Measurements from ENCODE around the gene FAM114A2.
"Not testable (repeated sequence)": the region's sequence is repeated elsewhere in the genome, so short reads cannot be mapped to it uniquely, and the experiment has no call there.

Gene FAM114A2

DNA sequence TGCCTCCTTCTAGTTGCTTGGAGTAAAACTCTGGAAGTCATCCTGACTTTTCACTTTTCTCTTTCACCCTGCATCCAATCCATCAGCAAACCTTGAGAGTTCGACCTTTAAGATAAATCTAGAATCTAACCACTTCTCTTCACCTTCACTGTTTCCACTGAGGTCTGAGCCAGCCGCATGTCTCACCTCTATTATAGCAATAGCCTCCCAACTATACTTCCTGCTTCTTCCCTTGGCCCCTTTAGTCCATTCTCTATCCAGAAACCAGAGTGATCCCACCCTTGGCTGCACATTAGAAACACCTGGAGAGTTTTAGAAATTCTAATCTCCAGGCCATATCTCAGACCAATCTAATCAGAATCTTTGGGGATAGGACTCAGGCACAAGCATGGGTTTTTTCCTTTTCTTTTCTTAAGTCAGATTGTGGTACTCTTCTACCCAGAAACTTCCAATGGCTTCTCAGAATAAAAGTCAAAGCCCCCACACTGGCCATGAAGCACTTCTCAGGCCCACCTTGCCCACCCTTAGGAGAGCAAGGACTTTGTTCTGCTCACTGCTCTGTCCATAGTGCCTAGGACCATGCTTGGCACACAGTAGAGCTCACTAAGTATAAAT lies 33.2 kb upstream of the FAM114A2 start:
- Histone ChIP-seq H3K27me3 (replicated peaks; ENCODE audit: control insufficient read depth, insufficient read depth, low read length) (peaks cover 11% of the 10 kb centered on the region), H3K4me1 (ENCODE audit: control insufficient read depth, insufficient read depth, low read length) (no peaks in the 10 kb centered on the region), H3K4me3 (ENCODE audit: low read length) (no peak overlapping the region), H3K36me3 (ENCODE audit: control insufficient read depth, insufficient read depth, low read length, severe bottlenecking) (no peaks in the 10 kb centered on the region), H3K9ac (ENCODE audit: low read length) (peak overlapping the region; percentile 52), H3K9me3 (ENCODE audit: control insufficient read depth, low read length) (no peaks in the 10 kb centered on the region)
- DNase-seq (ENCODE audit: low read depth) = no peak

DNA sequence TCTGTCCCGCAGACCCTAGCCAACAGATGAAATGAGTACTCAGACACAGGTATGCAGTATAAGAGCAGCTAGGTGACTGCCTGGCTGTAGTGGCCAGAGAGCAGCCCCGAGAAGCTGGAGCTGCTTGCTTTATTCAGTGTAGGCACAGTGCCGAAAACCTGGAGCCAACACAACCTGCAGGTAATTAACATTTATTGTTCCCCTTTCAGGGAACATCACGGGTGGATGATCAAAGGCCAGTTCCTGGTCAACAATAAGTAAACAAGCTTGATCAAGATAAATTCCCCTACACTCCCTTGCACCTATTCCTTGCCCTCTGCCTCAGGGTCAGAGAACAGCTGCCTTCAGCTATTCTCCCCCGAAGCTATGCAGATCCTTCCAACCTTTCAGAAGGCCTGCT lies 31.1 kb upstream of the FAM114A2 start:
- not testable (repeated sequence) for H3K27me3 ChIP-seq (replicated peaks; ENCODE audit: control insufficient read depth, insufficient read depth, low read length); H3K9me3 ChIP-seq (ENCODE audit: control insufficient read depth, low read length); H3K4me3 ChIP-seq (ENCODE audit: low read length); H3K9ac ChIP-seq (ENCODE audit: low read length); DNase-seq (ENCODE audit: low read depth); H3K4me1 ChIP-seq (ENCODE audit: control insufficient read depth, insufficient read depth, low read length); H3K36me3 ChIP-seq (ENCODE audit: control insufficient read depth, insufficient read depth, low read length, severe bottlenecking)

DNA sequence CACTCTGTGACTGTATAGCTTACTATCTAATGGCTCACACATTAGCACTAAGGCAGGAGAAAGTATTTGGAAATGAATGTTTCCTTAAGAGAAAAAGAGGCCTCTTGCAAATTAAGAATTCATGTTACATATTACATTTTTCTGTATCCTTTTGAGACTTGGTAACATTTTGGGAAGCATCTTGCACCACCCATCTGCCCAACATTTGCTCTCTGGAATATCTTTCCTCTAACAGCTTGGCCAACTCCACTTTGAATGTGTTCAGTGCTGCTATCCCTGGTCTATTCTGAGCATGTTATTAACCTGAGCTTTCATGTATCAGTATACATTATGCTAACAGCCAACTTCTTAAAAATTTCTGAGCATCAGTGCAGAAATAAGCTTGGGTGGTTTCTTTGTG lies 27.3 kb upstream of the FAM114A2 start:
- H3K9me3 ChIP-seq (ENCODE audit: control insufficient read depth, low read length) = no peaks in the 10 kb centered on the region
- no peak overlapping the region for H3K9ac ChIP-seq (ENCODE audit: low read length)
- no peaks in the 10 kb centered on the region for H3K27me3 ChIP-seq (replicated peaks; ENCODE audit: control insufficient read depth, insufficient read depth, low read length)
- no peak for DNase-seq (ENCODE audit: low read depth)
- H3K36me3 ChIP-seq (ENCODE audit: control insufficient read depth, insufficient read depth, low read length, severe bottlenecking) = no peaks in the 10 kb centered on the region
- no peaks in the 10 kb centered on the region for H3K4me1 ChIP-seq (ENCODE audit: control insufficient read depth, insufficient read depth, low read length)
- H3K4me3 ChIP-seq (ENCODE audit: low read length) = no peak overlapping the region

DNA sequence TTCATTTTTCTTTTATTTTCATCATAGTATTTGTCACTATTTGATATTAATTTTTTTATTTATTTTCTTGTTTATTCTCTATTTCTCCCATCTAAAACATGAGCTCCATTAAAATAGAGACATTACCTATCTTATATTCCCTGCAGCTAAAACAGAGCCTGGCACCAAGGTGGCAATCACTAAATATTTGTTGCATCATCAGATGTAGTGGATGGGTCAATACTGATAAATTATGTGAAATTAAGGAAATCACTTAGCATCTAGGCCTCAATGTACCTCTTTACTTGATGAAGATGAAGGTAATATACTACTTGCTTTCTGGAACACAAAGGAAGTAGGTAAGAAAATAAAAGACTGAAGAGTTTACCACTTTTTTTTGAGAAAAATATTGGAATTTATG lies 24.7 kb upstream of the FAM114A2 start:
- Histone ChIP-seq H3K9ac (ENCODE audit: low read length) (no peak overlapping the region), H3K4me1 (ENCODE audit: control insufficient read depth, insufficient read depth, low read length) (peaks cover under 1% of the 10 kb centered on the region), H3K27me3 (replicated peaks; ENCODE audit: control insufficient read depth, insufficient read depth, low read length) (no peaks in the 10 kb centered on the region), H3K9me3 (ENCODE audit: control insufficient read depth, low read length) (no peaks in the 10 kb centered on the region), H3K4me3 (ENCODE audit: low read length) (no peak overlapping the region), H3K36me3 (ENCODE audit: control insufficient read depth, insufficient read depth, low read length, severe bottlenecking) (no peaks in the 10 kb centered on the region)
- no peak for DNase-seq (ENCODE audit: low read depth)

DNA sequence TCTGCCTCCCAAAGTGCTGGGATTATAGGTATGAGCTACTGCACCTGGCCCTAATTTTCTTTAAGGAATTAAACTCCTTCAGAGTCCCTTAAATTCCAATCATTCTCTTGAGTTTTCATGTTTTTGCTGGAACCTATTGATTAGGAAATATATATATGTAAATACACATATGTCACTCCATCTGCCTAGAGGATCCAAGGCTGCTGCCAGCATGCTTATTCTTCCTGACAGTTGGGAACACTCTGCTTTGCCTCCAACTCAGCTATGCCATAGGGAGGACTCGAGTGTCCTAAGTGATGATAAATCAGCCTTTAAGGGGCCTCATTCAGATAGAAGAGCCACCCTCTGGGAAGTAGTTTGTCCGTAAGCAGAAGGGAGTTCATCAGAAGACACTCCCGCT lies 21.9 kb upstream of the FAM114A2 start:
- H3K4me1 ChIP-seq (ENCODE audit: control insufficient read depth, insufficient read depth, low read length) = peaks cover 4% of the 10 kb centered on the region

DNA sequence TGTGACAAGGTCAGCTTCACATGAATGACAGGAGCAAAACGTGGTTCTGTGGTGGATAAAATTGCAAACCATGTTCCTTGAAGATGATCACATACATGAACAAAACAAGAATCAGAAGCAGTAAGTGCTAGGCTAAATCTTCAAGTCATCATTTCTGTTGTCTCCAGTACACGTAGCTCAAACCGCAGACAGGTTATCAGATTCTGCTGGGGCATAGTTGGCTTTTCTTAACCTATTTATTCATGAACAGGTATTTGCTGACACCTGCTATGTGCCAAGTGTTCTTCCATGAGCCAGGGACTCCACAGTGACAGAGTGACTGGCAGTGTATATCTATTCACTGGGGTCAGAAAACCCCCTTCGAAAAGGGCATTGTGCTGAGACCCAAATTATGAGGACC lies 20.9 kb upstream of the FAM114A2 start:
- no peaks in the 10 kb centered on the region for H3K9me3 ChIP-seq (ENCODE audit: control insufficient read depth, low read length)
- H3K9ac ChIP-seq (ENCODE audit: low read length) = no peak overlapping the region
- H3K27me3 ChIP-seq (replicated peaks; ENCODE audit: control insufficient read depth, insufficient read depth, low read length) = no peaks in the 10 kb centered on the region
- H3K36me3 ChIP-seq (ENCODE audit: control insufficient read depth, insufficient read depth, low read length, severe bottlenecking) = no peaks in the 10 kb centered on the region
- H3K4me1 ChIP-seq (ENCODE audit: control insufficient read depth, insufficient read depth, low read length) = peaks cover 4% of the 10 kb centered on the region
- no peak overlapping the region for H3K4me3 ChIP-seq (ENCODE audit: low read length)
- no peak for DNase-seq (ENCODE audit: low read depth)

More for the DNA sequence above, 21.9 kb upstream of the FAM114A2 start:
- H3K9ac ChIP-seq (ENCODE audit: low read length) = no peak overlapping the region
- H3K4me3 ChIP-seq (ENCODE audit: low read length) = no peak overlapping the region
- no peaks in the 10 kb centered on the region for H3K27me3 ChIP-seq (replicated peaks; ENCODE audit: control insufficient read depth, insufficient read depth, low read length)
- H3K9me3 ChIP-seq (ENCODE audit: control insufficient read depth, low read length) = no peaks in the 10 kb centered on the region
- DNase-seq (ENCODE audit: low read depth) = no peak
- H3K36me3 ChIP-seq (ENCODE audit: control insufficient read depth, insufficient read depth, low read length, severe bottlenecking) = no peaks in the 10 kb centered on the region

DNA sequence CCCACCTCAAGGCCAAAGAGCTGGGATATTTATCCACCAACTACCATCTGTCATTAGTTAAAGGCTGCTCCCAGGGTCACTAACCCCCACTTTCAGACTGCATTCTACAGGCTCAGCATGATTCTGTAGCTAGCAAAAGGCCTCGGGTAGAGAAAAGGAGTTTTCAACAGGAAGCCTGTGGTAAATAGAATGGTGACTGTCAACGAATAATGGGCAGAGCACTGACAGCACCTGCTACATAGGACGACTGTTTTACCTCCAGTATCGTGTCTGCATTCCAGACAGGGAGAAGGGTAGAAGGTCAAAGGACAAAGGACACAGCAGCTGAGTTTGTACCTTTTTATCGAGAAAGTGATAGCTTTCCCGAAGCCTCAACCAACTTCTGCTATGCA lies 20.3 kb upstream of the FAM114A2 start:
- no peak for DNase-seq (ENCODE audit: low read depth)
- Histone ChIP-seq H3K4me1 (ENCODE audit: control insufficient read depth, insufficient read depth, low read length) (peaks cover 4% of the 10 kb centered on the region), H3K9me3 (ENCODE audit: control insufficient read depth, low read length) (no peaks in the 10 kb centered on the region), H3K4me3 (ENCODE audit: low read length) (no peak overlapping the region), H3K9ac (ENCODE audit: low read length) (no peak overlapping the region), H3K36me3 (ENCODE audit: control insufficient read depth, insufficient read depth, low read length, severe bottlenecking) (peaks cover under 1% of the 10 kb centered on the region), H3K27me3 (replicated peaks; ENCODE audit: control insufficient read depth, insufficient read depth, low read length) (no peaks in the 10 kb centered on the region)

DNA sequence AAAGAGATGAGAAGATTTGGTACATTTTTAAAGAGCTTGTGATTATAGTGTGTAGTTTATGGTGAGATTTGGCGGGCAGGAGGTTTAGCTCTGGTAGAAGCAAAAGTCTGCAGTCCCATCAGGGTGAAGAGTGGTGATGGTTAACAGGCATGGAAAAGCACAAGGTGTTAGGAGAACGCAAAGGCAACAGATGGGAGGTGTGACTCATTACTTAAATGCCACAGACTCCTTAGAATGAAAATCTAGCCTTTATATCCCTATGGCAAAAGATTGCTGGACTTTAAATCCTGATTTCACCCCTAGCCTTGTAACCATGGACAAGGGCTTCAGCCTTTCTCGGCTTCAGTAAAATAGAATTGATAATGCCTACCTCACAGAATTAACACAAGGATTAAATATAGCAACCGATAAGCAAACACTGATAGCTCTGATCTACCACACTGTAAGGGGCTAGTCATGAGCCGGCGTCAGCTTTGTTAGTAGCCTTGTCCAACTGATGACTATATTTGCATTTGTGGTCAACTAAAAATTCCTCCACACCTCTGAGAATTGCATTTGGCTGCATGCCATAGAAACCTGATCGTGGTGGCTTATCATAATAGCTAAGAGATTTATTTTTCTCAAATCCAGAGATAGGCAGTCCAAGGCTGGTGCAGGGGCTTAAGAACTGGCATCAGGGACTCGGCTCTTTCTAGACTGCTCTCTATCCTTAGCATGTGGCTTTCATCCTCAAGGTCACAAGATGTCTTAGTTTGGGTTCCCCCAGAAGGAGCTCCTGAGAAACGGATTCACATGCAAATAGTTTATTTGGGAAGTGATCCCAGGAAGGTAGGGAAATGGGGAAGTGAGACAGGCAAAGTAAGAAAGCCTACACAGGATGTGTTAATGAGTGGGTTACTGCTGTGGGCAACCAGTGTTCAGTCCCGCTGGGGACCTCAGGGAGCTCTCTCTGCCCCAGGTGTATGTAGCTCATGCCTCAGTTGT lies 19.6 kb upstream of the FAM114A2 start:
- no peak overlapping the region for H3K4me3 ChIP-seq (ENCODE audit: low read length)
- peak; percentile 4 for DNase-seq (ENCODE audit: low read depth)
- H3K36me3 ChIP-seq (ENCODE audit: control insufficient read depth, insufficient read depth, low read length, severe bottlenecking) = peaks cover 8% of the 10 kb centered on the region
- H3K4me1 ChIP-seq (ENCODE audit: control insufficient read depth, insufficient read depth, low read length) = peaks cover 4% of the 10 kb centered on the region
- H3K9ac ChIP-seq (ENCODE audit: low read length) = no peak overlapping the region
- no peaks in the 10 kb centered on the region for H3K9me3 ChIP-seq (ENCODE audit: control insufficient read depth, low read length)
- no peaks in the 10 kb centered on the region for H3K27me3 ChIP-seq (replicated peaks; ENCODE audit: control insufficient read depth, insufficient read depth, low read length)

DNA sequence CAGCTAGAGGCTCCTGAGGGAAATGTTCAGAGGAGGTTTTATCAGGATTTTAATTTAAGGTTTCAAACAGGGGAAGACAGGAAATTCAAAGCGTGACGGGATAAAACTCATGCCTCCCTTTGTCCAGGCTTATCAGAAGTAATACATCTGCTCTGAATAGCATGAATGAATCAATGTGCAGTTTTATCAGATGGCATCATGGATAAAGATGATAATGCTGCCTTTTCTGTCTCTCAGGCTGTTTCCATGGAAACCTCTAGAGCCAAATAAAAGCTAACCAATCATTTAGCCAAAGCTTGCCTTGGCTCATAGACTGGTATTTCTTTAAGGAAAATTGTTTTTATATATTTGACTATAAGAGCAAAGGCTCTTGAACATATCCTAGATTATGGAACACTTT lies 16.5 kb upstream of the FAM114A2 start:
- H3K36me3 ChIP-seq (ENCODE audit: control insufficient read depth, insufficient read depth, low read length, severe bottlenecking) = peaks cover 32% of the 10 kb centered on the region
- peaks cover 4% of the 10 kb centered on the region for H3K4me1 ChIP-seq (ENCODE audit: control insufficient read depth, insufficient read depth, low read length)
- H3K9ac ChIP-seq (ENCODE audit: low read length) = no peak overlapping the region
- no peaks in the 10 kb centered on the region for H3K27me3 ChIP-seq (replicated peaks; ENCODE audit: control insufficient read depth, insufficient read depth, low read length)
- no peak for DNase-seq (ENCODE audit: low read depth)
- H3K9me3 ChIP-seq (ENCODE audit: control insufficient read depth, low read length) = no peaks in the 10 kb centered on the region
- H3K4me3 ChIP-seq (ENCODE audit: low read length) = no peak overlapping the region

DNA sequence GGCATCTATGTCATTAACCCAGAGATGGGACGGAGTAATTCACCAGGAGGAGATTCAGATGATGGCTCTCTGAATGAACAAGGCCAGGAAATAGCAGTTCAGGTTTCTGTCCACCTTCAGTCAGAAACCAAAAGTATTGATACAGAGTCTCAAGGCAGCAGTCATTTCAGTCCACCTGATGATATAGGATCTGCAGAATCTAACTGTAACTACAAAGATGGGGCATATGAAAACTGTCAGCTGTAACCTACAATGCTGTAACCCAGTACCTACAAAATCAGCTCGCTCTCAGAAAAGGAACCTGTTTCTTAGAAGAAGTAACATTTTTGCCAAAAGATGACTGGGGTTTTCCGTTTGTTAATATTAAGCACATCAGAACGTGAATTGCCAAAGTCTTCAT lies 14.8 kb upstream of the FAM114A2 start:
- no peak overlapping the region for H3K9ac ChIP-seq (ENCODE audit: low read length)
- H3K36me3 ChIP-seq (ENCODE audit: control insufficient read depth, insufficient read depth, low read length, severe bottlenecking) = peaks cover 39% of the 10 kb centered on the region
- no peaks in the 10 kb centered on the region for H3K9me3 ChIP-seq (ENCODE audit: control insufficient read depth, low read length)
- no peak for DNase-seq (ENCODE audit: low read depth)
- H3K4me1 ChIP-seq (ENCODE audit: control insufficient read depth, insufficient read depth, low read length) = peaks cover 4% of the 10 kb centered on the region
- H3K27me3 ChIP-seq (replicated peaks; ENCODE audit: control insufficient read depth, insufficient read depth, low read length) = no peaks in the 10 kb centered on the region
- H3K4me3 ChIP-seq (ENCODE audit: low read length) = no peak overlapping the region

DNA sequence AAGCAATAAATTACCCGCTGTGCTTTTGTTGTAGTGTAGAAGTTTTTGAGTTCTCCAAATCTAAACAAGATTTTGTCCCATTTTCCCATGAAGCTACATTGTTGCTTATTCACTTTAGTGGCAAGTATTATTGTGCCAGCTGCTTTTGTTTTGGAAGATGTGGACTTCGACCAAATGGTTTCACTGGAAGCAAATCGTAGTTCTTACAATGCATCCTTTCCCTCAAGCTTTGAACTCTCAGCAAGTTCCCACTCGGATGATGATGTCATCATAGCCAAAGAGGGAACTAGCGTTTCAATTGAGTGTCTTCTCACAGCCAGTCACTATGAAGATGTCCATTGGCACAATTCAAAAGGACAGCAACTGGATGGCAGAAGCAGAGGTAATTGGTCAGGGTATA lies 10.9 kb upstream of the FAM114A2 start:
- Histone ChIP-seq H3K36me3 (ENCODE audit: control insufficient read depth, insufficient read depth, low read length, severe bottlenecking) (peaks cover 39% of the 10 kb centered on the region), H3K9ac (ENCODE audit: low read length) (no peak overlapping the region), H3K4me3 (ENCODE audit: low read length) (no peak overlapping the region), H3K27me3 (replicated peaks; ENCODE audit: control insufficient read depth, insufficient read depth, low read length) (no peaks in the 10 kb centered on the region), H3K4me1 (ENCODE audit: control insufficient read depth, insufficient read depth, low read length) (no peaks in the 10 kb centered on the region), H3K9me3 (ENCODE audit: control insufficient read depth, low read length) (no peaks in the 10 kb centered on the region)
- DNase-seq (ENCODE audit: low read depth) = no peak

Data from adipocyte (in vitro differentiated cells).